Left ventricle myocardium inferior (tissue), 1 donor: Measurements from ENCODE around the gene MYCN. TPM values are rescaled to one million over a fixed set of nuclear protein-coding genes. Genes with fewer than 3 reads are reported as not detected.

Experiments used
- DNase-seq: peaks from one replicate; pipeline ENCODE4 v3.0.0-alpha.2; 2020
- H3K27ac ChIP-seq: fragments of 200-600 bp; replicated peaks from 2 replicates; pipeline ENCODE4 v1.8.0; 2021
- H3K27me3 ChIP-seq: fragments of 200-600 bp; 2 replicates; pipeline ENCODE4 v1.8.0; 2021; ENCODE audit warnings: low read depth
- H3K36me3 ChIP-seq: fragments of 200-600 bp; 2 replicates; pipeline ENCODE4 v1.8.0; 2021
- H3K4me1 ChIP-seq: fragments of 200-600 bp; 2 replicates; pipeline ENCODE4 v1.8.0; 2021
- H3K4me3 ChIP-seq: fragments of 200-600 bp; 2 replicates; pipeline ENCODE4 v1.8.0; 2021; ENCODE audit warnings: mild to moderate bottlenecking, moderate library complexity
- H3K9me3 ChIP-seq: fragments of 200-600 bp; replicated peaks from 2 replicates; pipeline ENCODE4 v1.8.0; 2021
- CTCF ChIP-seq: fragments of 200-600 bp; IDR thresholded peaks from 2 replicates; pipeline ENCODE4 v1.8.0; 2021; ENCODE audit warnings: antibody characterized with exemption, mild to moderate bottlenecking, borderline replicate concordance
- intact Hi-C: fragments of 100-400 bp; cut with micrococcal nuclease; formaldehyde crosslinking; loops from one replicate; pipeline ENCODE4 v1.11.0; 2022
- total RNA-seq: library from RNA; stranded (reverse); fragmentation: NEBNext Ultra II Directional; extraction: Animal tissue kit (Norgen Biotek cat#: 25700); gene quantifications from one replicate; pipeline ENCODE4 v1.2.1, GENCODE V29; 2021
- donor health status: DM: no; HTN: yes; CAD: no; lungs with severe emphysema.

Gene MYCN
- total RNA-seq, 1 donor from 2014 or later = 0.38 TPM

GRCh38 chr2:15971831-15972522 is 31.6 kb downstream of the MYCN start:
- H3K9me3 ChIP-seq = no peaks in the 10 kb centered on the region
- no peak for TF ChIP-seq CTCF
- H3K27me3 ChIP-seq = peaks cover 17% of the 10 kb centered on the region
- intact Hi-C loops = no loop called here
- no peak overlapping the region for H3K27ac ChIP-seq
- H3K4me3 ChIP-seq = no peak overlapping the region
- H3K36me3 ChIP-seq = no peaks in the 10 kb centered on the region
- DNase-seq = no peak
- no peaks in the 10 kb centered on the region for H3K4me1 ChIP-seq

- no peaks in the 10 kb centered on the region for H3K9me3 ChIP-seq
- H3K27ac ChIP-seq = no peak overlapping the region
- peaks cover 17% of the 10 kb centered on the region for H3K27me3 ChIP-seq
- no peaks in the 10 kb centered on the region for H3K4me1 ChIP-seq
- H3K36me3 ChIP-seq = no peaks in the 10 kb centered on the region
- no peak for TF ChIP-seq CTCF
- H3K4me3 ChIP-seq = no peak overlapping the region
- intact Hi-C loops = no loop called here
- no peak for DNase-seq
These were observed 33.4 kb downstream of the MYCN start for GRCh38 chr2:15973481-15974401.

- DNase-seq = no peak
- H3K36me3 ChIP-seq = no peaks in the 10 kb centered on the region
- H3K4me1 ChIP-seq = no peaks in the 10 kb centered on the region
- intact Hi-C loops = no loop called here
- TF ChIP-seq CTCF = no peak
- peaks cover 17% of the 10 kb centered on the region for H3K27me3 ChIP-seq
- no peaks in the 10 kb centered on the region for H3K9me3 ChIP-seq
- no peak overlapping the region for H3K4me3 ChIP-seq
- H3K27ac ChIP-seq = no peak overlapping the region
These were observed 34.4 kb downstream of the MYCN start for GRCh38 chr2:15974565-15975260.

GRCh38 chr2:15975261-15975600 is 34.9 kb downstream of the MYCN start:
- no peaks in the 10 kb centered on the region for H3K4me1 ChIP-seq
- H3K4me3 ChIP-seq = no peak overlapping the region
- TF ChIP-seq CTCF = no peak
- no peaks in the 10 kb centered on the region for H3K36me3 ChIP-seq
- H3K9me3 ChIP-seq = no peaks in the 10 kb centered on the region
- intact Hi-C loops = no loop called here
- no peak for DNase-seq
- peaks cover 17% of the 10 kb centered on the region for H3K27me3 ChIP-seq
- H3K27ac ChIP-seq = no peak overlapping the region

- Histone ChIP-seq H3K4me1 (no peaks in the 10 kb centered on the region), H3K4me3 (no peak overlapping the region), H3K27ac (no peak overlapping the region), H3K36me3 (no peaks in the 10 kb centered on the region), H3K27me3 (peaks cover 17% of the 10 kb centered on the region), H3K9me3 (no peaks in the 10 kb centered on the region)
- no peak for TF ChIP-seq CTCF
- intact Hi-C loops = no loop called here
- DNase-seq = no peak
These were observed 35.3 kb downstream of the MYCN start for GRCh38 chr2:15975676-15976075.
